ENCODE data around the gene MT3.

MT3 gene

DNA sequence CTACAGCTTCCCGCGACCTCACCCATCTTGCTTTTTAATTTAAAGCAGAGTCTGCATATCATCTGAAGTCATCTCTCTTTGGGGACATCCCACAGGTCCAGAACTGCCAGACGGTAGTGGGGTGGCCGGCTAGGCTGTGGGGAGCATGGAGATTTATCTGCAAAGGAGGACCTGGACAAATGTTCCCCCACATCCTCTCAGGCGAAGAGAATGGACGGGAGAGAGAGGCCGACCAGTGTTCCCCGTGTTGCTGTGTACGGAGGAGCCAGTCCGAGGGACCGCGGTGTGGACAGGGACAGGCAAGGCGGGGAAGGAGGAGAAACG, 42.5 kb downstream of the MT3 start:
- no peak for FAIRE-seq

DNA sequence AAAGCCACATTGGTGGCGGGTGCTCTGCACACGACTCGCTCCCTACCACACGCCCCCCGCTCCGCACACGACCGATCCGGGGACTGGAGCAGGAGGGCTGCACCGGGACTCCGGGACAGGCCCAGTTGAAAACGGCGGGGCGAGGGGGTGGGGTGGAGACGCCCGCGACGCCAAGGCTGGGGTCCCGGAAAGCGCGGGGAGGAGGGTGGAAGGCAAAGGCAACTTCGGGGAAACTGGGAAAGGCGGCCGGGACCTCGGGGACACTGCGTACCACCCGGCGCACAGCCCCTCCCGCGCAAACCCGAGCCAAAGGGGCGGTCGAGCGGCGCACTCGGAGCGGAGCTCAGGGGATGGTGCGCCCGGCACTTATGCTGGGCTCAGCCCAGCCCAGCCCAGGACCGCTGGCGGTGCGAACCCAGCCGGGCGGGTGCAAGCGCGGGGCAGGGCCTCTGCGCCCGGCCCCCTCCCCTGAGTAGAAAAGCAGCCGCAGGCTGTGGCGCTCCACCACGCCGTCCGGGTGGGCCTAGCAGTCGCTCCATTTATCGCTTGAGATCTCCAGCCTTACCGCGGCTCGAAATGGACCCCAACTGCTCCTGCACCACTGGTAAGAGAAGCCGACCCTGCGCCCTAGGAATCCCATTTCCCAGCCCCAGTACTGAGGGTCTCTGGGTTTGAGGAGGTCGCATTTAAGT, 43.0 kb downstream of the MT3 start, which contains the start of gene MT1M:
Gene MT1M (plus strand): TSS at position 504 of the 692 bp plus-strand sequence. CDS start 73 bp downstream, at position 577.
- FAIRE-seq = no peak

DNA sequence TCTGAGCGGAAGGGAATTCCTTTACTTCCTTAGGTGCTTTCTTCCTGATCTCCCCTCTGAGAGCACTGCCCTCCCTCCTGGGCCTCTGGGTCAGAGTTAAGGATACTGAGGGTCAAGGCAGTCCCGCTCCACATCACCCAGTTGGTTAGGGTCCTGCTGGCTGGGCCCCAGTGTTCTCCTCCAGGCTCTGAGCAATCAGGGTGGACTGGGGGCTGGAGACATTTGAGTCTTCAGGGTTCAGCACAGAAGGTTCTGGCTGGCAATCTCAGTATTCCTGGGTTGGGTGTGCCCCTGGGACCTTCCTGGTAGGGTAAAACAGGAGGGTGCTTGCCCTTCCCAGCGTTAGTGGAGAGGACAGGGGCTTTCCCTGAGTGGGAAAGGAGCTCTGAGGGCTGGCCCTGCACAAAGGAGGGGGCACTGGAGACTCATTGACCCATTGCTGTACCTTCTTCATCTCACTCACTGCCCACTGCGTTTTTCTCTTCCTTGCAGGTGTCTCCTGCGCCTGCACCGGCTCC, 43.6 kb downstream of the MT3 start:
- FAIRE-seq = no peak

DNA sequence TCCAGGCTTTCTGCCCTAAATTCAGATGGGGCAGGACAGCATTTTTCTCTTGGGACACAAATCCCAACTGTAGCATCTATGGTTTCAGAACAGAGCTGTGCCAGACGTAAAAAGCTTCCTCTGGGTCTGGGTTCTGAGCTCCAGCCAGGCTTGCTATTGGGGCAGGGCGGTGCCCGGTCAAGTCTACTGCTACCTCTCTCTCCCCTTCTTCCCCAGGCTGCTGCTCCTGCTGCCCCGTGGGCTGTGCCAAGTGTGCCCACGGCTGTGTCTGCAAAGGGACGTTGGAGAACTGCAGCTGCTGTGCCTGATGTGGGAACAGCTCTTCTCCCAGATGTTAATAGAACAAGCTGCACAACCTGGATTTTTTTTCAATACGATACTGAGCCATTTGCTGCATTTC, 44.2 kb downstream of the MT3 start:
- no peak for FAIRE-seq

DNA sequence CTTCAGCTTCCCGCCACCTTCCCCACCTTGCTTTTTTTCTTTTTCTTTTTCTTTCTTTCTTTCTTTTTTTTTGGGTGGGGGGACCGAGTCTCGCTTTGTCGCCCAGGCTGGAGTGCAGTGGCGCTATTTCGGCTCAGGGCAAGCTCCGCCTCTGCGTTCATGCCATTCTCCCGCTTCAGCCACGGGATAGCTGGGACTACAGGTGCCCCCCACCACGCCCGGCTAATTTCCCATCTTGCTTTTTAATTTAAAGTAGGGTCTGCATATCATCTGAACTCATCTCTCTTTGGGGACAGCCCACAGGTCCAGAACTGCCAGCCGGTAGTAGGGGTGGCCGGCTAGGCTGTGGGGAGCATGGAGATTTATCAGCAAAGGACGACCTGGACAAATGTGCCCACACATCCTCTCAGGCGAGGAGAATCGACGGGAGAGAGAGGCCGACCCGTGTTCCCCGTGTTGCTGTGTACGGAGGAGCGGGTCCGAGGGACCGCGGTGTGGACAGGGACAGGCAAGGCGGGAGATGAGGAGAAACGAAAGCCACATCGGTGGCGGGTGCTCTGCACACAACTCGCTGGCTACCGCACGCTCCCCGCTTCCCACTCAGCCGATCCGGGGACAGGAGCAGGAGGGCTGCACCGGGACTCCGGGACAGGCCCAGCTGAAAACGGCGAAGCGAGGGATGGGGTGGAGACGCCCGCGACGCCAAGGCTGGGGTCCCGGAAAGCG, 45.5 kb downstream of the MT3 start:
- no peak for FAIRE-seq

DNA sequence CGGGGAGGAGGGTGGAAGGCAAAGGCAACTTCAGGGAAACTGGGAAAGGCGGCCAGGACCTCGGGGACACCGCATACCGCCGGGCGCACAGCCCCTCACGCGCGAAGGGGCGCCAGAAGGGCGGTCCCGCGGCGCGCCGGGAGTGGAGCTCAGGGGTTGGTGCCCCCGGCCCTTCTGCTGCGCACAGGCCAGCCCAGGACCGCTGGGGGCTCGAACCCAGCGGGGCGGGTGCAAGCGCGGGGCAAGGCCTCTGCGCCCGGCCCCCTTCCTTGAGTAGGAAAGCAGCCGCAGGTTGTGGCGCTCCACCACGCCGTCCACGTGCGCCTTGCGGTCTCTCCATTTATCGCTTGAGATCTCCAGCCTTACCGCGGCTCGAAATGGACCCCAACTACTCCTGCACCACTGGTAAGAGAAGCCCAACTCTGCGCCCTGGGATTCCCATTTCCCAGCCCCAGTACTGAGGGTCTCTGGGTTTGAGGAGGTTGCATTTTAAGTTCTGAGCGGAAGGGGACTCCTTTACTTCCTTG, 46.2 kb downstream of the MT3 start:
- no peak for FAIRE-seq

DNA sequence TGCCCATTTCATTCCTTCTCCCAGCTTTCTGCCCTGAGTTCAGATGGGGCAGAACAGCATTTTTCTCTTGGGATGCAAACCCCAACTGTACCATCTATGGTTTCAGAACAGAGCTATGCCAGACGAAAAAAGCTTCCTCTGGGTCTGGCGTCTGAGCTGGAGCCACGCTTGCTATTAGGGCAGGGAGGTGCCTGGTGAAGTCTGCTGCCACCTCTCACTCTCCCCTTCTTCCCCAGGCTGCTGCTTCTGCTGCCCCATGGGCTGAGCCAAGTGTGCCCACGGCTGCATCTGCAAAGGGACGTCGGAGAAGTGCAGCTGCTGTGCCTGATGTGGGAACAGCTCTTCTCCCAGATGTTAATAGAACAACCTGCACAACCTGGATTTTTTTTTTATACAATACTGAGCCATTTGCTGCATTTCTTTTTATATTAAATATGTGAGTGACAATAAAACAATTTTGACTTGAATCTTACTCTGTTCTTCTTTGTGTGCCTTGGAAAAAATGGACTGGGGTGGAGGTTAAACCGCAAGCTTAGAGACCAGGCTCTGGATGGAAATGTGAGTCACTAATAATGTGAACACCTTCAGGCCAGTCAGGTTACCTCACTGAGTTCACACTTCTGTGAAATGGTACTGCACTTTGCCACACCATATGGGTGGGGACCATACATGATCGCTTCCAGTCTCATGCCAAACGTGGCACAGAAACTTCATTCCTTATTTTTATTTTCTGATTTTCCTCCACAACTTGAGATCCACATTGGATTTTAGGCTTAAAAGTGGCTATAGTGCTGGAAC, 47.5 kb downstream of the MT3 start:
- no peak for FAIRE-seq

DNA sequence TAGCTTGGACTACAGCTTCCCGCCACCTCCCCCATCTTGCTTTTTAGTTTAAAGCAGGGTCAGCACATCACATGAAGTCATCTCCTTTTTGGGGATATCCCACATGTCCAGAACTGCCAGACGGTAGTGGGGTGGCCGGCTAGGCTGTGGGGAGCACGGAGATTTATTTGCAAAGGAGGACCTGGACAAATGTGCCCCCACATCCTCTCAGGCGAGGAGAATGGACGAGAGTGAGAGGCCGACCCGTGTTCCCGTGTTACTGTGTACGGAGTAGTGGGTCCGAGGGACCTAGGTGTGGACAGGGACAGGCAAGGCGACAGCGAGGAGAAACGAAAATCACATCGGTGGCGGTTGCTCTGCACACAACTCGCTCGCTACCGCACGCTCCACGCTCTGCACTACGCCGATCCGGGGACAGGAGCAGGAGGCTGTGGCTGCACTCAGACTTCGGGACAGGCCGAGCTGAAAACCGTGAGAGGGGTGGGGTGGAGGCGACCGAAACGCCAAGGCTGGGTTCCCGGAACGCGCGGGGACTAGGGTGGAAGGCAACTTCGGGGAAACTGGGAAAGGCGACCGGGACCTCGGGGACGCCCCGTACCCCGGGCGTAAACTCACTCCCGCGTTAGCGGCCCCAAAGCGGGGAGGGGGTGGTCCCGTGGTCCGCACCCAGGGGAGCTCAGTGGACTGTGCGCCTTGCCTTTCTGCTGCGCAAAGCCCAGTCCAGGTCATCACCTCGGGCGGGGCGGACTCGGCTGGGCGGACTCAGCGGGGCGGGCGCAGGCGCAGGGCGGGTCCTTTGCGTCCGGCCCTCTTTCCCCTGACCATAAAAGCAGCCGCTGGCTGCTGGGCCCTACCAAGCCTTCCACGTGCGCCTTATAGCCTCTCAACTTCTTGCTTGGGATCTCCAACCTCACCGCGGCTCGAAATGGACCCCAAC, 48.8 kb downstream of the MT3 start, which contains the start of gene MT1A:
Gene MT1A (plus strand): TSS at position 853 of the 937 bp plus-strand sequence. CDS start 73 bp downstream, at position 926.
- no peak for FAIRE-seq

DNA sequence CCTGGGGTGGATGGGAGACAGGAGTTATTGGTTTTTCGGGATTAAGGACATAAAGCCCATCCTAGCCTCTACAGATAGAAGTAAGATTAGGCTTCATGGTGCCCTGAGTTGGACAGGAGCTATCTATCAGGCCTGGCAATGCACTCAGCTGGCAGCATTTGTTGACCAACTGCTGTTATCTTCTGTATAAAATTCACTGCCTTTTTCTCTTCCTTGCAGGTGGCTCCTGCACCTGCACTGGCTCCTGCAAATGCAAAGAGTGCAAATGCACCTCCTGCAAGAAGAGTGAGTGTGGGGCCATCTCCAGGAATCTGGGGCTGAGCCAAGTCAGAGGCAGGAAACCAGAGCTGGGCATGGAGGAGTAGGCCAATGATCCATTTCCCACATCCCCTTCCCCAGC, 49.7 kb downstream of the MT3 start:
- FAIRE-seq = no peak

DNA sequence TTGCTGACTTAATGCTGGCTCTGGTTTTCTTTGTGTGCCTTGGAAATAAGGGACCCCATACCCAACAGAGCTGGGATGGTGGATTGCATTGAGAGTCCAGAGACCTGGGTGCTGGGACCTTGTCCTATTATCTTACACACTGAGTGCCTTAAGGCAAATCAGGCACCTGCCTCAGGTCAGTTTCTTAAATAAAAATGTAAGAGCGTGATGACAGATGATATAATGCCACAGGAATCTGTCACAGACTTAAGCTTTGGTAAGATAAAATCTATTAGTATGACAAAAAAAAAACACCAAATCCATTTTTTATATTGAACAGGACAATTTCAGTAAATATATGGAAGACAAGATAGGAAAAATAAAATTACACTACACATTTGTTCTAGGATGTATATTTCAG, 50.7 kb downstream of the MT3 start:
- no peak for FAIRE-seq
